ENCODE results near the gene ZNF511. TPM values are rescaled to one million over a fixed set of nuclear protein-coding genes. Genes with fewer than 3 reads are reported as not detected.

Gene ZNF511
- total RNA-seq, 1 experiment from 2014 or later: 69.6 TPM

GRCh38 chr10:133358162-133358924 is 49.6 kb downstream of the ZNF511 start:
- Mint-ChIP-seq H3K4me3 (no peak overlapping the region), H3K27me3 (ENCODE audit: low read depth) (peaks cover 12% of the 10 kb centered on the region), H3K36me3 (peaks cover 17% of the 10 kb centered on the region), H3K9me3 (no peaks in the 10 kb centered on the region), H3K4me1 (no peaks in the 10 kb centered on the region), H3K27ac (no peak overlapping the region)
- no peak for DNase-seq (ENCODE audit: low spot score)
- ChIA-PET CTCF (interaction anchor here (0.6 to 2.5 kb wide), 6 partner anchors 11 to 51 kb away, joined by 4 to 26 read pairs (median 6); partner anchors contain the start of gene PRAP1), POLR2A (interaction anchor here (1.2 to 1.8 kb wide), 2 partner anchors 15 to 21 kb away, joined by 3 to 9 read pairs; partner anchors contain the start of gene PAOX)
- no peak for TF ChIP-seq ZNF138 (CRISPR knock-in tag; conservative IDR thresholded peaks at IDR 0.05)
- no peak for ATAC-seq

GRCh38 chr10:133358925-133359310 is 50.2 kb downstream of the ZNF511 start:
- Mint-ChIP-seq H3K9me3 (no peaks in the 10 kb centered on the region), H3K27me3 (ENCODE audit: low read depth) (peaks cover 12% of the 10 kb centered on the region), H3K36me3 (peaks cover 19% of the 10 kb centered on the region), H3K4me3 (no peak overlapping the region), H3K27ac (no peak overlapping the region), H3K4me1 (no peaks in the 10 kb centered on the region)
- DNase-seq (ENCODE audit: low spot score): no peak
- ATAC-seq: no peak
- POLR2A ChIA-PET: interaction anchor here (1.8 kb wide), 1 partner anchor 20 kb away, joined by 9 read pairs; the partner anchor contains the start of gene PAOX
- CTCF ChIA-PET: interaction anchor here (2.5 kb wide), 1 partner anchor 29 kb away, joined by 26 read pairs; no protein-coding TSS in a partner anchor
- no peak for TF ChIP-seq ZNF263 (CRISPR knock-in tag; IDR thresholded peaks at IDR 0.05; ENCODE audit: low read depth)
- no peak for TF ChIP-seq ZMAT4 (CRISPR knock-in tag; IDR thresholded peaks at IDR 0.05)
- no peak for TF ChIP-seq ZNF232 (CRISPR knock-in tag; IDR thresholded peaks at IDR 0.05)
- TF ChIP-seq CTCF (IDR thresholded peaks at IDR 0.05): no peak
- no peak for TF ChIP-seq CBFB (CRISPR knock-in tag; IDR thresholded peaks at IDR 0.05; ENCODE audit: low read depth)
- TF ChIP-seq MLX (CRISPR knock-in tag; IDR thresholded peaks at IDR 0.05): no peak
- no peak for TF ChIP-seq ETV6 (CRISPR knock-in tag; IDR thresholded peaks at IDR 0.05)
- no peak for TF ChIP-seq AFF4 (CRISPR knock-in tag; IDR thresholded peaks at IDR 0.05; ENCODE audit: borderline replicate concordance)

- Mint-ChIP-seq H3K27ac (no peak overlapping the region), H3K4me3 (no peak overlapping the region), H3K4me1 (no peaks in the 10 kb centered on the region), H3K27me3 (ENCODE audit: low read depth) (peaks cover 12% of the 10 kb centered on the region), H3K9me3 (no peaks in the 10 kb centered on the region), H3K36me3 (peaks cover 22% of the 10 kb centered on the region)
- ATAC-seq (no peak), DNase-seq (ENCODE audit: low spot score) (no peak)
- ChIA-PET CTCF (no interaction called here), POLR2A (no interaction called here)
- TF ChIP-seq TP53 (CRISPR knock-in tag; IDR thresholded peaks at IDR 0.05) (no peak), ARID4B (CRISPR knock-in tag; IDR thresholded peaks at IDR 0.05; ENCODE audit: borderline replicate concordance) (no peak), SMAD3 (CRISPR knock-in tag; IDR thresholded peaks at IDR 0.05; ENCODE audit: borderline replicate concordance) (no peak), ELF4 (CRISPR knock-in tag; IDR thresholded peaks at IDR 0.05; ENCODE audit: low read depth) (no peak), MXD4 (CRISPR knock-in tag; IDR thresholded peaks at IDR 0.05; ENCODE audit: borderline replicate concordance) (no peak), GRHL2 (CRISPR knock-in tag; IDR thresholded peaks at IDR 0.05; ENCODE audit: insufficient replicate concordance, severe bottlenecking) (no peak), HMGA2 (CRISPR knock-in tag; IDR thresholded peaks at IDR 0.05) (no peak), SMAD4 (CRISPR knock-in tag; IDR thresholded peaks at IDR 0.05) (no peak)
- TF ChIP-seq, protein P1, sequence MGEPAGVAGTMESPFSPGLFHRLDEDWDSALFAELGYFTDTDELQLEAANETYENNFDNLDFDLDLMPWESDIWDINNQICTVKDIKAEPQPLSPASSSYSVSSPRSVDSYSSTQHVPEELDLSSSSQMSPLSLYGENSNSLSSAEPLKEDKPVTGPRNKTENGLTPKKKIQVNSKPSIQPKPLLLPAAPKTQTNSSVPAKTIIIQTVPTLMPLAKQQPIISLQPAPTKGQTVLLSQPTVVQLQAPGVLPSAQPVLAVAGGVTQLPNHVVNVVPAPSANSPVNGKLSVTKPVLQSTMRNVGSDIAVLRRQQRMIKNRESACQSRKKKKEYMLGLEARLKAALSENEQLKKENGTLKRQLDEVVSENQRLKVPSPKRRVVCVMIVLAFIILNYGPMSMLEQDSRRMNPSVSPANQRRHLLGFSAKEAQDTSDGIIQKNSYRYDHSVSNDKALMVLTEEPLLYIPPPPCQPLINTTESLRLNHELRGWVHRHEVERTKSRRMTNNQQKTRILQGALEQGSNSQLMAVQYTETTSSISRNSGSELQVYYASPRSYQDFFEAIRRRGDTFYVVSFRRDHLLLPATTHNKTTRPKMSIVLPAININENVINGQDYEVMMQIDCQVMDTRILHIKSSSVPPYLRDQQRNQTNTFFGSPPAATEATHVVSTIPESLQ (CRISPR knock-in tag; IDR thresholded peaks at IDR 0.05): no peak
Measured at GRCh38 chr10:133359554-133359971, 50.8 kb downstream of the ZNF511 start.
